Measurements from ENCODE around the gene ZNF639.

- TF ChIP-seq CTCF (tag by site-specific recombination; IDR thresholded peaks at IDR 0.05): no peak
- TF ChIP-seq ZNF23 (tag by site-specific recombination; IDR thresholded peaks at IDR 0.05; ENCODE audit: borderline replicate concordance): no peak
- TF ChIP-seq ZBTB1 (tag by site-specific recombination; IDR thresholded peaks at IDR 0.05): no peak
- TF ChIP-seq, protein P1, sequence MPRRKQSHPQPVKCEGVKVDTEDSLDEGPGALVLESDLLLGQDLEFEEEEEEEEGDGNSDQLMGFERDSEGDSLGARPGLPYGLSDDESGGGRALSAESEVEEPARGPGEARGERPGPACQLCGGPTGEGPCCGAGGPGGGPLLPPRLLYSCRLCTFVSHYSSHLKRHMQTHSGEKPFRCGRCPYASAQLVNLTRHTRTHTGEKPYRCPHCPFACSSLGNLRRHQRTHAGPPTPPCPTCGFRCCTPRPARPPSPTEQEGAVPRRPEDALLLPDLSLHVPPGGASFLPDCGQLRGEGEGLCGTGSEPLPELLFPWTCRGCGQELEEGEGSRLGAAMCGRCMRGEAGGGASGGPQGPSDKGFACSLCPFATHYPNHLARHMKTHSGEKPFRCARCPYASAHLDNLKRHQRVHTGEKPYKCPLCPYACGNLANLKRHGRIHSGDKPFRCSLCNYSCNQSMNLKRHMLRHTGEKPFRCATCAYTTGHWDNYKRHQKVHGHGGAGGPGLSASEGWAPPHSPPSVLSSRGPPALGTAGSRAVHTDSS (tag by site-specific recombination; IDR thresholded peaks at IDR 0.05): no peak
- no peak for TF ChIP-seq PBX3 (CRISPR knock-in tag; IDR thresholded peaks at IDR 0.05)
- no peak for TF ChIP-seq ZNF138 (tag by site-specific recombination; IDR thresholded peaks at IDR 0.05; ENCODE audit: borderline replicate concordance)
These were observed 34.0 kb upstream of the ZNF639 start for GRCh38 chr3:179288845-179289244.

Data from HEK293 (cell line).